Liver (tissue), 9 donors: ENCODE results near the gene ANKRD9. TPM values are rescaled to one million over a fixed set of nuclear protein-coding genes. Genes with fewer than 3 reads are reported as not detected.

Experiments
- DNase-seq: peaks from one replicate; pipeline ENCODE4 v3.0.0-alpha.2; 2017; ENCODE audit warnings: low spot score
- H3K27ac ChIP-seq, 2 donors: one replicate each; pipeline ENCODE4 v1.7.0; 2013; ENCODE audit warnings: inconsistent platforms in 2 of 2, low read length in 2 of 2, control low read depth in 1 of 2, low read depth in 1 of 2, mild to moderate bottlenecking in 1 of 2
- H3K27me3 ChIP-seq, 4 donors: one replicate each; pipeline versions ENCODE4 v1.6.1 to v1.7.0; 2013; ENCODE audit warnings: low read length in 3 of 4, inconsistent platforms in 1 of 4, mild to moderate bottlenecking in 1 of 4, moderate library complexity in 1 of 4; ENCODE audit not compliant: control insufficient read depth in 4 of 4, insufficient read depth in 4 of 4
- H3K36me3 ChIP-seq, 4 donors: one replicate each; pipeline versions ENCODE4 v1.6.1 to v1.7.0; 2013; ENCODE audit warnings: low read length in 3 of 4, mild to moderate bottlenecking in 3 of 4, low read depth in 1 of 4, moderate library complexity in 1 of 4; ENCODE audit not compliant: control insufficient read depth in 4 of 4, insufficient read depth in 3 of 4
- H3K4me1 ChIP-seq, 4 donors: one replicate each; pipeline versions ENCODE4 v1.6.1 to v1.7.0; 2013; ENCODE audit warnings: low read length in 3 of 4, mild to moderate bottlenecking in 3 of 4, moderate library complexity in 1 of 4; ENCODE audit not compliant: control insufficient read depth in 4 of 4, insufficient read depth in 4 of 4
- H3K4me3 ChIP-seq, 3 donors: one replicate each; pipeline versions ENCODE4 v1.6.1 to v1.7.0; 2013; ENCODE audit warnings: low read length in 3 of 3, control low read depth in 1 of 3, low read depth in 1 of 3, mild to moderate bottlenecking in 1 of 3
- H3K9ac ChIP-seq, 2 donors: one replicate each; pipeline ENCODE4 v1.7.0; 2013; ENCODE audit warnings: low read length in 2 of 2, mild to moderate bottlenecking in 2 of 2, moderate library complexity in 2 of 2, control low read depth in 1 of 2, low read depth in 1 of 2
- H3K9me3 ChIP-seq, 4 donors: one replicate each; pipeline versions ENCODE4 v1.6.1 to v1.7.0; 2013; ENCODE audit warnings: low read length in 3 of 4; ENCODE audit not compliant: control insufficient read depth in 4 of 4
- EGR1 ChIP-seq, 2 donors: IDR thresholded peaks; 2 replicates each; pipeline ENCODE4 v1.6.1; 2016 to 2018; ENCODE audit warnings: antibody characterized with exemption in 2 of 2, low read depth in 2 of 2
- FOXA1 ChIP-seq: IDR thresholded peaks from 2 replicates; pipeline ENCODE4 v1.6.1; 2016; ENCODE audit warnings: antibody characterized with exemption
- FOXA2 ChIP-seq: IDR thresholded peaks from 2 replicates; pipeline ENCODE4 v1.6.1; 2016; ENCODE audit warnings: antibody characterized with exemption
- GABPA ChIP-seq, 2 donors: IDR thresholded peaks in 1 of 2; conservative IDR thresholded peaks in 1 of 2; 2 replicates each; pipeline ENCODE4 v1.6.1; 2016; ENCODE audit warnings: antibody characterized with exemption in 2 of 2, mild to moderate bottlenecking in 1 of 2, moderate library complexity in 1 of 2
- HNF4G ChIP-seq: IDR thresholded peaks from 2 replicates; pipeline ENCODE4 v1.6.1; 2016; ENCODE audit warnings: antibody characterized with exemption
- MAX ChIP-seq: IDR thresholded peaks from 2 replicates; pipeline ENCODE4 v1.6.1; 2016; ENCODE audit warnings: antibody characterized with exemption
- NR2F2 ChIP-seq: IDR thresholded peaks from 2 replicates; pipeline ENCODE4 v1.6.1; 2016; ENCODE audit warnings: antibody characterized with exemption
- RAD21 ChIP-seq, 2 donors: IDR thresholded peaks; 2 replicates each; pipeline ENCODE4 v1.6.1; 2016; ENCODE audit warnings: antibody characterized with exemption in 2 of 2, mild to moderate bottlenecking in 2 of 2
- RXRA ChIP-seq, 2 donors: IDR thresholded peaks; 2 replicates each; pipeline ENCODE4 v1.6.1; 2017 to 2018; ENCODE audit warnings: antibody characterized with exemption in 2 of 2, mild to moderate bottlenecking in 1 of 2
- SP1 ChIP-seq: IDR thresholded peaks from 2 replicates; pipeline ENCODE4 v1.6.1; 2018; ENCODE audit warnings: antibody characterized with exemption, mild to moderate bottlenecking
- TAF1 ChIP-seq: conservative IDR thresholded peaks from 2 replicates; pipeline ENCODE4 v1.6.1; 2016; ENCODE audit warnings: antibody characterized with exemption, mild to moderate bottlenecking
- YY1 ChIP-seq: IDR thresholded peaks from 2 replicates; pipeline ENCODE4 v1.6.1; 2016; ENCODE audit warnings: antibody characterized with exemption, mild to moderate bottlenecking
- ZBTB33 ChIP-seq: IDR thresholded peaks from 2 replicates; pipeline ENCODE4 v1.6.1; 2016; ENCODE audit warnings: antibody characterized with exemption
- WGBS: extraction: QIAGEN DNeasy Blood & Tissue Kit; methylation state at CpG from one replicate; pipeline ENCODE4 v1.1.7; 2013; 5-methylcytosine and 5-hydroxymethylcytosine counted together
- polyA plus RNA-seq, 2 donors: library from polyadenylated mRNA; stranded (reverse) in 1 of 2; unstranded in 1 of 2; fragments of 200-250 nt in 1 of 2; fragments of >200 nt in 1 of 2; fragmentation: Nextera tagmentation in 1 of 2; extraction: Ambion mirVana in 1 of 2; gene quantifications; one replicate each; pipeline versions ENCODE4 v1.2.1 to v1.2.3, GENCODE V29; 2013 to 2015
- total RNA-seq, 2 donors: library from RNA; depleted of rRNA; stranded (reverse); fragments of >200 nt; gene quantifications; one replicate each; pipeline ENCODE4 v1.2.3, GENCODE V29; 2014
- TF ChIP-seq, protein P1 (sequence below): IDR thresholded peaks from 2 replicates; pipeline ENCODE4 v1.6.1; 2016; ENCODE audit warnings: antibody characterized with exemption, mild to moderate bottlenecking
- TF ChIP-seq, protein P2 (sequence below): fragments of 150-350 bp; IDR thresholded peaks from 2 replicates; pipeline ENCODE4 v1.5.1; 2017; ENCODE audit warnings: improper control_type of control experiment, low read depth, low read length; ENCODE audit not compliant: missing input control
- TF ChIP-seq, protein P3 (sequence below): IDR thresholded peaks from 2 replicates; pipeline ENCODE4 v1.6.1; 2016; ENCODE audit warnings: antibody characterized with exemption
- donor health status: healthy.
- donor health status: healthy.
- donor health status: healthy.
- donor health status: healthy.
- donor health status: healthy.

The ANKRD9 gene
- total and polyA plus RNA-seq, 4 donors = 1.5 to 67.5 (median 7.5) TPM

DNA sequence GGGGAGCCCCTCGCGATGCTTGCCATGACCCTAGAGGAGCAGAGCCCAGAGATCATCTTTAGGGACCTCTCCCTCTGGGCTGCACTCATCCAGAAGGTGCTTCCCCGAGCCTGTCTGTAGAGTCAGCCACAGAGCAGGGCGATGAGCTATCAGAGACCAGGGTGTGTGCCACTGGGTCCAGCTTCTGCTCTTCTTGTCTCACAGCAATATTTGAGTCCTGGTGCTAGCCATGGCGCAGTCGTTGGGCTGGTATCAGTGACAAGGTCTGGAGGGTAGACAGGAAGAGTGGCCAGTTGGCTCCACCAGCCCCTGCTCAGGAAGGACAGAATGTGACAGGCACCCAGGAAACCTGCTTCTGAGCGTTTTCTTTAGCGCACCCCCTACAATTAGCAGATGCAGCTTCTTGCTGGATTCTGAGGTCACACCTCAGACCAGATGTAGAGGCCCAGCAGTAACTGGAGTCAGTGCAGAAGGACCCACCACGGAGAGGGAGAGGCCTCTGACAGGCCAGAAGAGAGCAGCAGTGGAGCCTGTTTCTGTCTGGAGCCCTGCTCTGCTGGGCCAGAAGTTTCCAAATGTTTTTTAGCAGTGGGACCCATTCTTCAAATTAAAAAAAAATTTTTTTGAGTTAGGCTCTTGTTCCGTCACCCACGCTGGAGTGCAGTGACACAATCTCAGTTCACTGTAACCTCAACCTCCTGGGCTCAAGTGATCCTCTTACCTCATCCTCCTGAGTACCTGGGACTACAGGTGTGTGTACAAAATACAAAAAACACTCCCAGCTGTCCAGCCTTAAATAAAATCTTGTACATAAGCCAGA lies 23.7 kb downstream of the ANKRD9 start:
- no peaks in the 10 kb centered on the region for H3K27me3 ChIP-seq
- no peak overlapping the region for H3K4me3 ChIP-seq
- H3K4me1 ChIP-seq = no peaks in the 10 kb centered on the region
- H3K9ac ChIP-seq = no peak overlapping the region
- peaks cover 0 to 2% (median 0%) of the 10 kb centered on the region in 4 donors for H3K9me3 ChIP-seq
- no peaks in the 10 kb centered on the region for H3K36me3 ChIP-seq
- TF ChIP-seq HNF4G (no peak), FOXA1 (no peak)
- H3K27ac ChIP-seq = no peak overlapping the region
- DNase-seq = no peak
- 93% methylated on average over 11 of the region's 11 CpGs for WGBS

GRCh38 chr14:102484316-102484715 lies 25.3 kb downstream of the ANKRD9 start:
- Histone ChIP-seq H3K4me1 (peaks cover 0 to 5% (median 5%) of the 10 kb centered on the region in 4 donors), H3K4me3 (no peak overlapping the region), H3K9me3 (peaks cover 0 to 2% (median 0%) of the 10 kb centered on the region in 4 donors), H3K27ac (no peak overlapping the region), H3K27me3 (no peaks in the 10 kb centered on the region), H3K9ac (no peak overlapping the region), H3K36me3 (no peaks in the 10 kb centered on the region)
- 94% methylated on average over 5 of the region's 5 CpGs for WGBS
- no peak for DNase-seq
- TF ChIP-seq, protein P1, sequence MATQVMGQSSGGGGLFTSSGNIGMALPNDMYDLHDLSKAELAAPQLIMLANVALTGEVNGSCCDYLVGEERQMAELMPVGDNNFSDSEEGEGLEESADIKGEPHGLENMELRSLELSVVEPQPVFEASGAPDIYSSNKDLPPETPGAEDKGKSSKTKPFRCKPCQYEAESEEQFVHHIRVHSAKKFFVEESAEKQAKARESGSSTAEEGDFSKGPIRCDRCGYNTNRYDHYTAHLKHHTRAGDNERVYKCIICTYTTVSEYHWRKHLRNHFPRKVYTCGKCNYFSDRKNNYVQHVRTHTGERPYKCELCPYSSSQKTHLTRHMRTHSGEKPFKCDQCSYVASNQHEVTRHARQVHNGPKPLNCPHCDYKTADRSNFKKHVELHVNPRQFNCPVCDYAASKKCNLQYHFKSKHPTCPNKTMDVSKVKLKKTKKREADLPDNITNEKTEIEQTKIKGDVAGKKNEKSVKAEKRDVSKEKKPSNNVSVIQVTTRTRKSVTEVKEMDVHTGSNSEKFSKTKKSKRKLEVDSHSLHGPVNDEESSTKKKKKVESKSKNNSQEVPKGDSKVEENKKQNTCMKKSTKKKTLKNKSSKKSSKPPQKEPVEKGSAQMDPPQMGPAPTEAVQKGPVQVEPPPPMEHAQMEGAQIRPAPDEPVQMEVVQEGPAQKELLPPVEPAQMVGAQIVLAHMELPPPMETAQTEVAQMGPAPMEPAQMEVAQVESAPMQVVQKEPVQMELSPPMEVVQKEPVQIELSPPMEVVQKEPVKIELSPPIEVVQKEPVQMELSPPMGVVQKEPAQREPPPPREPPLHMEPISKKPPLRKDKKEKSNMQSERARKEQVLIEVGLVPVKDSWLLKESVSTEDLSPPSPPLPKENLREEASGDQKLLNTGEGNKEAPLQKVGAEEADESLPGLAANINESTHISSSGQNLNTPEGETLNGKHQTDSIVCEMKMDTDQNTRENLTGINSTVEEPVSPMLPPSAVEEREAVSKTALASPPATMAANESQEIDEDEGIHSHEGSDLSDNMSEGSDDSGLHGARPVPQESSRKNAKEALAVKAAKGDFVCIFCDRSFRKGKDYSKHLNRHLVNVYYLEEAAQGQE = no peak
- TF ChIP-seq FOXA1 = no peak
- no peak for TF ChIP-seq NR2F2
- TF ChIP-seq HNF4G = no peak
- no peak for TF ChIP-seq SP1
- TF ChIP-seq RXRA (IDR thresholded peaks at IDR 0.05) = no peak
- no peak for TF ChIP-seq MAX
- TF ChIP-seq EGR1 (IDR thresholded peaks at IDR 0.05; ENCODE audit: low read depth in 2 of 2) = no peak
- TF ChIP-seq FOXA2 = no peak
- TF ChIP-seq GABPA (IDR thresholded peaks at IDR 0.05 in 1 of 2, conservative IDR thresholded peaks at IDR 0.05 in 1 of 2) = no peak
- TF ChIP-seq YY1 = no peak
- TF ChIP-seq ZBTB33 = no peak
- no peak for TF ChIP-seq RAD21 (IDR thresholded peaks at IDR 0.05)
- TF ChIP-seq, protein P2, sequence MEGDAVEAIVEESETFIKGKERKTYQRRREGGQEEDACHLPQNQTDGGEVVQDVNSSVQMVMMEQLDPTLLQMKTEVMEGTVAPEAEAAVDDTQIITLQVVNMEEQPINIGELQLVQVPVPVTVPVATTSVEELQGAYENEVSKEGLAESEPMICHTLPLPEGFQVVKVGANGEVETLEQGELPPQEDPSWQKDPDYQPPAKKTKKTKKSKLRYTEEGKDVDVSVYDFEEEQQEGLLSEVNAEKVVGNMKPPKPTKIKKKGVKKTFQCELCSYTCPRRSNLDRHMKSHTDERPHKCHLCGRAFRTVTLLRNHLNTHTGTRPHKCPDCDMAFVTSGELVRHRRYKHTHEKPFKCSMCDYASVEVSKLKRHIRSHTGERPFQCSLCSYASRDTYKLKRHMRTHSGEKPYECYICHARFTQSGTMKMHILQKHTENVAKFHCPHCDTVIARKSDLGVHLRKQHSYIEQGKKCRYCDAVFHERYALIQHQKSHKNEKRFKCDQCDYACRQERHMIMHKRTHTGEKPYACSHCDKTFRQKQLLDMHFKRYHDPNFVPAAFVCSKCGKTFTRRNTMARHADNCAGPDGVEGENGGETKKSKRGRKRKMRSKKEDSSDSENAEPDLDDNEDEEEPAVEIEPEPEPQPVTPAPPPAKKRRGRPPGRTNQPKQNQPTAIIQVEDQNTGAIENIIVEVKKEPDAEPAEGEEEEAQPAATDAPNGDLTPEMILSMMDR = no peak
- no peak for TF ChIP-seq TAF1
- TF ChIP-seq, protein P3, sequence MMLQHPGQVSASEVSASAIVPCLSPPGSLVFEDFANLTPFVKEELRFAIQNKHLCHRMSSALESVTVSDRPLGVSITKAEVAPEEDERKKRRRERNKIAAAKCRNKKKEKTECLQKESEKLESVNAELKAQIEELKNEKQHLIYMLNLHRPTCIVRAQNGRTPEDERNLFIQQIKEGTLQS = no peak
